SK-N-SH (cell line): ENCODE data around the gene KRTAP22-1.

Experiments
- GATA2 ChIP-seq: sonication (generic); formaldehyde crosslinking; IDR thresholded peaks from 2 replicates; pipeline ENCODE4 v1.5.0; 2020; ENCODE audit warnings: mild to moderate bottlenecking, missing genetic modification reagents
- POLR2AphosphoS5 ChIP-seq: IDR thresholded peaks from 2 replicates; pipeline ENCODE4 v1.6.1; 2012; ENCODE audit warnings: low read depth, low read length
- RFX5 ChIP-seq: IDR thresholded peaks from 2 replicates; pipeline ENCODE4 v1.6.1; 2012; ENCODE audit warnings: mild to moderate bottlenecking, improper control_type of control experiment, low read length
- TAF1 ChIP-seq: IDR thresholded peaks from 2 replicates; pipeline ENCODE4 v1.6.1; 2012; ENCODE audit warnings: low read depth, mild to moderate bottlenecking, low read length, moderate library complexity, borderline replicate concordance
- TCF12 ChIP-seq: IDR thresholded peaks from 2 replicates; pipeline ENCODE4 v1.4.0; 2012
- YY1 ChIP-seq: IDR thresholded peaks from 2 replicates; pipeline ENCODE4 v1.4.0; 2012; ENCODE audit warnings: low read depth, mild to moderate bottlenecking
- TF ChIP-seq, protein P1 (sequence below): fragments of 200-600 bp; sonication (generic); IDR thresholded peaks from 2 replicates; pipeline ENCODE4 v1.6.1; 2017; ENCODE audit warnings: antibody characterized with exemption, mild to moderate bottlenecking, moderate library complexity
- TF ChIP-seq, protein P2 (sequence below): IDR thresholded peaks from 2 replicates; pipeline ENCODE4 v1.4.0; 2012; ENCODE audit warnings: low read depth, borderline replicate concordance

GRCh38 chr21:30615199-30615598 is 14.3 kb downstream of the KRTAP22-1 start:
- no peak for TF ChIP-seq YY1
- TF ChIP-seq, protein P1, sequence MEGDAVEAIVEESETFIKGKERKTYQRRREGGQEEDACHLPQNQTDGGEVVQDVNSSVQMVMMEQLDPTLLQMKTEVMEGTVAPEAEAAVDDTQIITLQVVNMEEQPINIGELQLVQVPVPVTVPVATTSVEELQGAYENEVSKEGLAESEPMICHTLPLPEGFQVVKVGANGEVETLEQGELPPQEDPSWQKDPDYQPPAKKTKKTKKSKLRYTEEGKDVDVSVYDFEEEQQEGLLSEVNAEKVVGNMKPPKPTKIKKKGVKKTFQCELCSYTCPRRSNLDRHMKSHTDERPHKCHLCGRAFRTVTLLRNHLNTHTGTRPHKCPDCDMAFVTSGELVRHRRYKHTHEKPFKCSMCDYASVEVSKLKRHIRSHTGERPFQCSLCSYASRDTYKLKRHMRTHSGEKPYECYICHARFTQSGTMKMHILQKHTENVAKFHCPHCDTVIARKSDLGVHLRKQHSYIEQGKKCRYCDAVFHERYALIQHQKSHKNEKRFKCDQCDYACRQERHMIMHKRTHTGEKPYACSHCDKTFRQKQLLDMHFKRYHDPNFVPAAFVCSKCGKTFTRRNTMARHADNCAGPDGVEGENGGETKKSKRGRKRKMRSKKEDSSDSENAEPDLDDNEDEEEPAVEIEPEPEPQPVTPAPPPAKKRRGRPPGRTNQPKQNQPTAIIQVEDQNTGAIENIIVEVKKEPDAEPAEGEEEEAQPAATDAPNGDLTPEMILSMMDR, result no peak
- no peak for TF ChIP-seq GATA2 (CRISPR knock-in tag)
- TF ChIP-seq, protein P2, sequence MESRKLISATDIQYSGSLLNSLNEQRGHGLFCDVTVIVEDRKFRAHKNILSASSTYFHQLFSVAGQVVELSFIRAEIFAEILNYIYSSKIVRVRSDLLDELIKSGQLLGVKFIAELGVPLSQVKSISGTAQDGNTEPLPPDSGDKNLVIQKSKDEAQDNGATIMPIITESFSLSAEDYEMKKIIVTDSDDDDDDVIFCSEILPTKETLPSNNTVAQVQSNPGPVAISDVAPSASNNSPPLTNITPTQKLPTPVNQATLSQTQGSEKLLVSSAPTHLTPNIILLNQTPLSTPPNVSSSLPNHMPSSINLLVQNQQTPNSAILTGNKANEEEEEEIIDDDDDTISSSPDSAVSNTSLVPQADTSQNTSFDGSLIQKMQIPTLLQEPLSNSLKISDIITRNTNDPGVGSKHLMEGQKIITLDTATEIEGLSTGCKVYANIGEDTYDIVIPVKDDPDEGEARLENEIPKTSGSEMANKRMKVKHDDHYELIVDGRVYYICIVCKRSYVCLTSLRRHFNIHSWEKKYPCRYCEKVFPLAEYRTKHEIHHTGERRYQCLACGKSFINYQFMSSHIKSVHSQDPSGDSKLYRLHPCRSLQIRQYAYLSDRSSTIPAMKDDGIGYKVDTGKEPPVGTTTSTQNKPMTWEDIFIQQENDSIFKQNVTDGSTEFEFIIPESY, result no peak
- TF ChIP-seq RFX5, result no peak
- no peak for TF ChIP-seq TCF12
- TF ChIP-seq POLR2AphosphoS5, result no peak
- TF ChIP-seq TAF1, result no peak
